NCI-H2196 treated with DMSO at 0.1 percent for 48 hours (cell line): ENCODE results near the gene AFG1L.
"Not testable (repeated sequence)": the region's sequence is repeated elsewhere in the genome, so short reads cannot be mapped to it uniquely, and the experiment has no call there.

ENCODE experiments used
- DNase-seq: peaks from one replicate; lab custom pipeline; 2025; ENCODE audit not compliant: unreplicated experiment; lab: John Stamatoyannopoulos, UW

AFG1L gene

GRCh38 chr6:108449717-108450116, 154.9 kb downstream of the AFG1L start:
- not testable (repeated sequence) for DNase-seq

GRCh38 chr6:108451816-108452215, 157.0 kb downstream of the AFG1L start:
- no peak for DNase-seq

DNA sequence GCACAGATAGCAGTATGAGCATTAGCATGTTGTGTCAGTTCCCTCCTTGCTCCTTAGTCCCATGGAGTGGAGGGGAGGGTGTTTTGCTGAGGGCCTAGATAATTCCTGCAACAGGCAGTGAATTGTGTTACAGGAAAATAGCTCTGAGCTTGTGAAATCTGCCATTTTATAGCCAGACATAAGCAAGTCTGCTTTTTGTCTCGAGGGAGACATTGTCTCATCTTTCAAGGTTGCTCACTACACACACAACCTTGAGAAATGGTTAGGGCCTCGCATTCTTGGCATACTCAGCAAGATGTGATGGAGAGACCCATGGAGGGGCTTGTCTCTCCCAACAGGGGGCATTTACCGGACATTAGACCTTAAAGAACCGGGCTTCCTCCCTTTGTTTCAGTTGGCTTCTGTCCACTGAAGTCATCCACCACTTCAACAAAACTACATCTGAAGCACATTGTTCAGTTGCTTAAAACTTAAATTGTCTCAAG, 157.9 kb downstream of the AFG1L start:
- no peak for DNase-seq

GRCh38 chr6:108453601-108454185, 158.8 kb downstream of the AFG1L start:
- DNase-seq, result no peak

- DNase-seq, result no peak
These were observed 159.5 kb downstream of the AFG1L start for GRCh38 chr6:108454356-108454755.

GRCh38 chr6:108455688-108456087, 160.8 kb downstream of the AFG1L start:
- DNase-seq, result no peak

DNA sequence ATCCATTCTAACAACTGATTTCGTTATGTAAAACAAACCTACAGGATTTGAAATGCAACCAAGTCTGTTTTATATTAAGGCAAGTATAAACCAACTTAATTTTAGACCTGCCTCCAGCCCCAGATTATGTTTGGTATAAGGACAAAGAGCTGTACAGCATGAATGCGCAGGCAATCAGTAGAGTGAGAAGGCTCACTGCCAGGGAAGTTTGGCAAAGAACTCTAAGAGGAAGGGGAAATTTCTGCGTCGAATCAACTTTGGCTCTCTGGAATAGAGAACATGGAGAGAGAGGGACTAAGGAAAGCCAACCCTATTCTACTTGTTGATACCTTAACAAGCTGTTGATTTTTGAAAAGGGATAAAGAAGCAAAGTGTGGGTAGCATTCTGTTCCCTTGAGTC, 168.9 kb downstream of the AFG1L start:
- no peak for DNase-seq

GRCh38 chr6:108464418-108465097, 169.7 kb downstream of the AFG1L start:
- DNase-seq, result no peak

GRCh38 chr6:108465098-108465495, 170.2 kb downstream of the AFG1L start:
- no peak for DNase-seq

DNA sequence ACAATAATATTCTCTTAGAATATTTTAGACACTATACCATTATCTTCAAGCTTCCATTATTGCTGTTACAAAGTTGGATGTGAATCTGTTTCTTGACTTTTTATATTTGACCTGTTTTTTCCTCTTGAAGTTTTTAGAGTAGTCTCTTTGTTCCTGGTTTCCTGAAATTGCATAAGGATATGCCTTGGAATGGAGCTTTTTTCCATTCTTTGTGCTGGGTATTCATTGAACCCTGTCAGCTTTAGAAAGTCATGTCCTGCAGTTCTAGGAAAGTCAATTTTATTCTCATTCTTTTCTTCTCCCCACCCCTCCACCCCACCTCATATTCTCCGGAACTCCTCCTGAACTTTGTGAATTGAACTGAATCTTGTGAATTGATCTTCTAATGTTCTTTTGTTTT, 173.5 kb downstream of the AFG1L start:
- DNase-seq, result no peak

DNA sequence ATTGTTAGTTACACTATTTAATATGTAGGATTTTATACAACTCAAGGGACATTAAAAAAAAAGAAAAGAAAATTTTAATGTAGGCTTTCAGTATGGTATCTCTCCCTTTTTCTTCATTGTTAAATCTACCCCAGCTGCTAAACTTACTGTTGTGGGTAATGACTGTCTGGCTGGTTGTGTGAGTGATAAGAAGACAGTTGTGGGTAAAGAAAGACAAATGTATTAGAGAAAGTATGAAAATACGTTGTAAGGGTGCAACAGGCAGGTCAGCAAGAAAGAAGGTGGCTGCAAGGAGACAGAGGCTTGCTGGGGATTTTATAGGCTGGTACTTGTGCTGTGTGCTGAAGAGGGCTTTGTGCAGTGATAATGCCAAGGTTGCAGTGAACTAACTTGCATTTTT, 174.5 kb downstream of the AFG1L start:
- DNase-seq, result no peak

- no peak for DNase-seq
These were observed 178.3 kb downstream of the AFG1L start for GRCh38 chr6:108473197-108473596.

DNA sequence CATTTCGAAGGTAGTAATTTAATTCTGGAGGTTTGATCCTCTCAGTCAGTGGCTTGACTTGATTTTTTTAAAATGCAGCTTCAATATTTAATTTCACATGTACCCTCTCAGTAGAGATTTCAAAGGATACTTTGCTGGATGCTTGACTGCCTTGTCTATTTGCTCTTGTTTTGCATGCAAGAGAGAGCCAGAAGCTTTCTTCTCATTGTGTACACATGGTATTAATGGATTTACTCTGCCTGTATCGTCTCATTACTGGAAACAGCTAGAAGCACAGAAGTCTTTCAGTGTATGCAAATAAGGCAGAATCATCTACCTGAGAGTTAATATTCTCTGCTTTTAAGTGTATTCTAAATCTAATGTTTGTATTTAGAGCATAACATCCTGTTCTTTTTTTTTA, 181.5 kb downstream of the AFG1L start:
- no peak for DNase-seq

DNA sequence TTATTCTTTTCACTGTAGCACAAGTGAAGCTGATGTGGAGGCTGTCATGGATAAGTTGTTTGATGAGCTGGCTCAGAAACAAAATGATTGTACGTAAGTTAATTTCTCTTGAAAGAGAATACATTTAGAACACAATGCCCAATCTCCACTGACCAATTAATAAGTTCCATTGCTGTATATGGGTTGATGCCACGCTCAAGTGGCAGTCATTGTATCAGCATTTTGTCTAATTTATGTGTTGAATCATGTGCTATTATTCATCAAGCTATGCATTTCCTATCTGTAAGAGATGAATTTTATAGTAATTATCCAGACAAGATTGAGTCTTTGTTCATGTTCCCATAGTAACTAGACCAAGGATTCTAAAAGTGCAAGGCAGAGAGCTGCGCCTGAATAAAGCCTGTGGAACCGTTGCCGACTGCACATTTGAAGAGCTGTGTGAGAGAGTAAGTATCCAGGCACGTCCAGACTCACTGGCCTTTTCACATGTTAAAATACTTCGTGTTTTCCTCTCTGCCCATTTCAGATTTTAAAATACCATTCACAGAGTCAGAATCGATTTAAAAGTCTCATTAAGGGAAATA, 182.1 kb downstream of the AFG1L start:
- DNase-seq, result no peak

DNA sequence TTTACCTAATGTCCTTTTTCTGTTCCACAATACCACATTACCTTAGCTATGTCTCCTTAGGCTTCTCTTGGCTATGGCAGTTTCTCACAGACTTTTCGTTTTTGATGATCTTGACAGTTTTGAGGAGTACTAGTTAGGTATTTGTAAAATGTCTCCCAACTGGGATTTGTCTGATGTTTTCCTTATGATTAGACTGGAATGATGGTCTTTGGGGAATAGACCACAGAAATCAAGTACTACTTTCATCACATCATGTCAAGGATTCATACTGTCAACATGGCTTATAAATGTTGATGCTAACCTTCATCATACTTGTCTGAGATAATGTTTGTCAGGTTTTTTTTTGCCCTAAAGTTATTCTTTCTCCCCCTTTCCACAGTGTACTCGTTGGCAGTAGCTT, 187.7 kb downstream of the AFG1L start:
- DNase-seq, result no peak

DNA sequence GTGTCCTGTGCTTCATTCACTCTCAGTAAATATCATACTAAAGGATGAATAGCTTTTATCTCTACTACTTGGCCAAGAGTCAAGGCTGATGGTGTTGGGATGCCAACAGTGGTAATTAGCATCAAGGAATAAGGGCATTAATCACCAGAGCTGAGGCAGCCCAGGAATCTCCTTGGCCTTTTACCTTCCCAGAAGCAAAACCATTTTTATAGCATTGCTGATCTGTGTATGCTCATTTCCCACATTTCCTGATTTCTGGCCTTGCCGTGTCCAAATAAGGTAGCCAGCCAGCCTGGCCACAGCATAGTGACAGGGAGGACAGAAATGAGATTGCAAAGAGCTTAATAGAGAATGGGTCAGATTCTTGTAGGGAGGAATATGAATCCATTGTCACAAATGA, 189.2 kb downstream of the AFG1L start:
- DNase-seq, result no peak

GRCh38 chr6:108489699-108490098, 194.8 kb downstream of the AFG1L start:
- DNase-seq, result no peak

DNA sequence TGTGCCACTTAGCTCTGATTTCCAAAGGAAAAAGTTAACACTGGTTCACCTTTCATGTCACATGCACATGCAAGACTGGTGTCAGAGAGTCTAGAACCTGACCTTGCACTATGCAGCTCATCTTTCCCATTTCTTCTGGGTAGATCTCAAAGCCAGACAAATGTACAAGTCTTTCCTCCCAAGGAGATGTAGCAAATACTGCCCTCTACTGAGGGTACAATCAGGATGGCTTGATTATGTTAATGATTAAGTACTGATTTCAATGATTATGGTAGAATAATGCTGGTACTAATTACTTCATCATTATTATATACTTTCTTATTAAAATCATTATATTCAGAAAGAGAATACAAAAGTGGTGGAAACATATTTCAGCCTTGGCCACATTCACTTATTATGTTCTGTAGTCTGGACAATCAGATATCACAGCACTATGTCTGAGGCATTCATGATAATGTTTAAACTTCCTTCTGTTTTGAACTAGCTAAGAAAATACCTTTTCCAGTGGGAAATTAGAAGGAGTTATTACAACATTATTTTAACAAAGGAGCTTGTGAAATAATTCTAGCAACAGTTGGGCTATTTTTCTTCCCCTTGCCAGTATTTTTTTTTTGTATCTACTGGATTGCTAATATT, 197.4 kb downstream of the AFG1L start:
- peak; percentile 21 for DNase-seq

GRCh38 chr6:108494434-108494833, 199.6 kb downstream of the AFG1L start:
- no peak for DNase-seq

- no peak for DNase-seq
These were observed 203.0 kb downstream of the AFG1L start for GRCh38 chr6:108497883-108498282.

DNA sequence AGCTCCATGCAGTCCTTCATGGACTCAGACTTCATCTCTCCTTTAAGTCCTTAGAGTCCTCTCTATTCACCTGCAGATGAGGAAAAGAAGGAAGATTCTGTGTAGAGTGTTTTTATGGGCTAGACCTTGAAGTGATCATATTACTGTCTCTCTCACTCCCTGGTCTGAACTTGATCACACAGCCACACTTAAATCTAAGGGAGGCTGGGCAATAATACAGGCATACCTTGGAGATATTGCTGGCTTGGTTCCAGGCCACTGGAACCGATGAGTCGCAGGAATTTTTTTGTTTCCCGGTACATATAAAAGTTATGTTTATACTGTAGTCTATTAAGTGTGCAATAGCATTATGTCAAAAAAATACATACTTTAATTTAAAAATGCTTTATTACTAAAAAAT, 206.7 kb downstream of the AFG1L start:
- no peak for DNase-seq

DNA sequence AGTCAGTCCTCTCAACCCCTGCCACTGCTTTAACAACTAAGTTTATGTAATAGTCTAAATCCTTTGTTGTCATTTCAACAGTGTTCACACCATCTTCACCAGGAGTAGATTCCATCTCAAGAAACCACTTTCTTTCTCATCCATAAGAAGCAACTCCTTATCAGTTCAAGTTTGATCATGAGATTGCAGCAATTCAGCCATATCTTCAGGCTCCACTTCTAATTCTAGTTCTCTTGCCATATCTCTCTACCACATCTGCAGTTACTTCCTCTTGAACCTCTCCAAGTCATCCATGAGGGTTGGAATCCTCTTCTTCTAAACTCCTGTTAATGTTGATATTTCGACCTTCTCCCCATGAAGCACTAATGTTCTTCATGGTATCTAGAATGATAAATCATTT, 208.0 kb downstream of the AFG1L start:
- no peak for DNase-seq
